Hepatocyte (in vitro differentiated cells): ENCODE data around the gene LRP1B.

ENCODE experiments used
- CTCF ChIP-seq: fragments of 200-600 bp; sonication (generic); IDR thresholded peaks from 2 replicates; pipeline ENCODE4 v1.5.1; 2016; ENCODE audit warnings: antibody characterized with exemption, mild to moderate bottlenecking; ENCODE audit not compliant: poor library complexity
- EZH2 ChIP-seq: fragments of 200-600 bp; sonication (generic); IDR thresholded peaks from 2 replicates; pipeline ENCODE4 v1.6.1; 2016; ENCODE audit warnings: antibody characterized with exemption, mild to moderate bottlenecking, borderline replicate concordance
- EZH2phosphoT487 ChIP-seq: fragments of 200-600 bp; sonication (generic); IDR thresholded peaks from one replicate; pipeline ENCODE4 v1.6.1; 2018; ENCODE audit warnings: antibody characterized with exemption, mild to moderate bottlenecking, low read depth, moderate library complexity; ENCODE audit not compliant: unreplicated experiment, severe bottlenecking

- TF ChIP-seq CTCF: peak; percentile 61
- TF ChIP-seq EZH2phosphoT487: no peak
- no peak for TF ChIP-seq EZH2
Measured at GRCh38 chr2:140863713-140864112, 1267.1 kb downstream of the LRP1B start.
